Activated T-cell treated with anti-CD3 and anti-CD28 coated beads for 1 hour (primary cell): Measurements from ENCODE around the gene MRPS35.

ENCODE experiments used
- DNase-seq: peaks from one replicate; pipeline ENCODE4 v3.0.0-alpha.2; 2020; ENCODE audit warnings: low read depth

MRPS35 gene

DNA sequence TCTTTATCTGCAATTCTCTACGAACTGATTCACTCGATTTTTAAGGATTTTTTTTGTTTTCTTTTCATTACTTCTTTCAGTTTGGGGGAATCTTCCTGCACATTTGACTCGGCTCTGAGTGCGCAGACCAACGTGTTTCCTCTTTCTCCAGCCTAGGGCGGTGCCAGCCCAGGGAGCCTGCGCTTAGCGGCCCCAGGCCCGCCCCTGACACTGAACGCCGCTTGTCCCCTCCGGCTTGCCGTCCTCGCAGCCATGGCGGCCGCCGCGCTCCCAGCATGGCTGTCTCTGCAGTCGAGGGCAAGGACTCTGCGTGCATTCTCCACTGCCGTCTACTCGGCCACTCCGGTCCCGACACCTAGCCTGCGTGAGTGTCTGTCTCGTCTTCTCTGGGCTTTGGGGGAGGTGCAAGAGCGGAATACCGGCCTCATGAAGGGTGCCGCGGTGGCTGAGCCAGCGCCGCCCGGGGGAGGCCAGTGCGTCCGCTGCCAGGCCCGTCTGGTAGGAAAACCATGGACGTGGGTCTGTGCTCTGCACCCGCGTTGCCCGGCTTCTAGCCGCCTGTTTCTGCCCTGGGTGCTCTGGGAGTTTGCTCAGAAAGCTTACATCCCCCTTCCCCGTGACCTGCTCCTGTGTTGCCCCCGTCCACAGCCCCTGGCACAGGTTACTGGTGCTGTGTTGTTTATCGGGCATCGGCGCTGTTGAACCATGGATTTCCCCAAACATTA is at the start of gene MRPS35:
TSS of gene MRPS35 (plus strand) at position 241 of the 725 bp plus-strand sequence. CDS start at position 253, 12 bp downstream.
- peak; percentile 84 for DNase-seq

GRCh38 chr12:27665704-27666103 is 44.9 kb upstream of the MRPS35 start:
- no peak for DNase-seq

DNA sequence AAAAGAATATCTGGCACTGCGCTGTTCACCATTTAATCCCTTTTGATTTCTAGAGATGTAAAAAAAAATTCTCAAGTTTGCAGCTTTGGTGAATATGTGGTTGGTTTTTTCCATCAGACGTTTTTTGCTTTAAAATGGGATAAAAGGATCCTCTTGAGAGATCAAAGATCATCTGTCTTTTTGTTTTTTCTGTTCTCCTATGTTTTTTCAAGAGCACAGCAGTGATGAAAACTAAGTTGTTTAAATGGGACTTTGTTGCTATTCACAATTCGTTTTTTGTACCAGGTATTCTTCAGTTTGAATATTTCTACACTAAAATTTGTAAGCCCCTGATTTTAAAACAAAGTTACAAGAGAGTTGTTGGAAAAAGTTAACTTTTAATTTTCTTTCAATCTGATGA is 44.1 kb upstream of the MRPS35 start:
- no peak for DNase-seq

DNA sequence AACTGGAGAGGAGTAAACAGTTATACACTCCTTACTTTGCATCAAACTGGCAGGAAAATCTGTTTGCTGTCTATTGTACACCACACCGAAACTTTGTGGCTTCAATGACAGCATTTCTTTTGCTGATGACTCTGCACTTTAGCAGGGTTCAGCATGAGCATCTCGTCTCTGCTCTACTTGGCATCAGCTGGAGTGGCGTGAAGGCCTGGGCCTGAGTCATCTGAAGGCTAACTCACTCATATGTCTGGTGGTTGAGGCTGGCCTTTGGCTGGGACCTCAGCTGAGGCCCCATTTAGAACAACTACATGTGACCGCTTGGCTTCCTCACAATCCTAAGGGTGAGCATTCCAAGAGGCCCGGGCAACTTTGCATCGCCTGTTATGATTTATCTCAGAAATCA is 43.1 kb upstream of the MRPS35 start:
- no peak for DNase-seq

DNA sequence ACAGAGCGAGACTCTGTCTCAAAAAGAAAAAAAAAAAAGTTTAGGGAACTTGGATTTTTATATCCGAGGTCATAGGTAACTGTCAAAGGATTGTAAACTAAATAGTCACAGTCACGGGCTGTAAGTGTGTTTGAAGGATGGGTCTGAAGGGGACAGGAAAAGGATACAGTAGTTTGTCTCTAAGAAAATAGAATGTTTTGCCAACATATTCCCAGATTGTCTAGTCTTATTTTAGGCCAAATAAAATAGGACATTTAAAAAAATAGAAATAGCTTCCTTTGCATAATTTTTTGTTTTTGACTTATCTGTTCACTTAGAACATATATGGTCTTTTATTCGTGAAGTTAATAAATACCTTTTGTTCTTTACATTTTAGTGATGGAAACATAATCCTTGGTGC is 38.6 kb upstream of the MRPS35 start:
- DNase-seq, result no peak

GRCh38 chr12:27672643-27673042 is 38.0 kb upstream of the MRPS35 start:
- DNase-seq, result no peak

- DNase-seq, result no peak
Observed at GRCh38 chr12:27673101-27673718, 37.4 kb upstream of the MRPS35 start.

GRCh38 chr12:27674989-27675388 is 35.6 kb upstream of the MRPS35 start:
- no peak for DNase-seq

- DNase-seq, result no peak
Observed at GRCh38 chr12:27680619-27681018, 30.0 kb upstream of the MRPS35 start.

DNA sequence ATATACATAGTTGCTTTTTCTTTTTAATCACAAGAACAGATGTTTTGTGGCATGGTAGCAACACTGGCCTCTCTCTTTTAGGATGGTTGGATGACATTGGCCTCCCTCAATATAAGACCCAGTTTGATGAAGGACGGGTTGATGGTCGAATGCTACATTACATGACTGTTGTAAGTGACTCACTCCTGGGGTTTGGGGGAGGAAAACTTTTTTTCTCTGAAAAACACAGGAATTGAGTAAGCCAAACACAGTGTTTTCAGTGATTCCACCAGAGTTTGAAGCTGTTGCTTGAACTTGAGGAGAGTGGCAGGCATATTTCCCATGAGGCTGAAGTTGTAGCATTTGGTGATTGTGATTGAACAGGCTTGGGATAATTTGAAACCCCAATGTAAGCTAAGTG is 28.1 kb upstream of the MRPS35 start:
- no peak for DNase-seq

DNA sequence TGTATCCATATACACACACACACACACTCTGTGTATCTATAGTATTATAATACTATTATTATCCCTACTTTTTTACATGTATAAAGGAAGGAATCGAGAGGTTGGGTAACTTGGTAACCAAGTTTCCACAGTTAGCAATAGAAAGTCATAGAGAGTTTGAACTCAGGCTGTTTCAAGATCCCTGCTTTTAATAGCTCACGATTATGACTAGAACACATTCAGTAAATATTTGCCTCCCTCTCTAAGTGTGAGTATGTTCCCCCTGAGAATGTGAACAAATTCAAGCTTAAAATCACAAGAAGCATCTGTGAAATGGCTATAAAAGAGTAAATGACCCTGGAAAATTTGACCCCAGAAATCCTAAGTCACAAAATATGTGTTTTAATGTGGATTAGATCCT is 25.4 kb upstream of the MRPS35 start:
- no peak for DNase-seq

DNA sequence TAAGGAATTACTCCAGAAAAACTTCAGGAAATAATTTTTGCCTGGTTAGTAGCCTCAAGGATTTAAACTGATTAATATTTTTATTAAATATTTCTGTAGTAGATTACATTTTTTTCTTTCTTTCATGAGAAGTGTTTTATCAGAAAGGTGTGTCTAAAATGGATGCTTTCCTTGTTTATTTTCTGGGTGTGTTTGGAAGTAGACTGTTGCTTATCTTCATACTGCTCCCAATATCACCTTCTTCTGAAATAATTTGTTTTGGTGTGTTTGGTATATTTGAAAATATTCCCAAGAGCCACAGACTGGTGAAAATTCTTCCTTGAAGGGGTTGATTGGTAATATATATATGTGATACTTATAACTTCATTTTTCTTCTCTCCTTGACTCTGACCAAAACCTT is 24.5 kb upstream of the MRPS35 start:
- DNase-seq, result no peak

DNA sequence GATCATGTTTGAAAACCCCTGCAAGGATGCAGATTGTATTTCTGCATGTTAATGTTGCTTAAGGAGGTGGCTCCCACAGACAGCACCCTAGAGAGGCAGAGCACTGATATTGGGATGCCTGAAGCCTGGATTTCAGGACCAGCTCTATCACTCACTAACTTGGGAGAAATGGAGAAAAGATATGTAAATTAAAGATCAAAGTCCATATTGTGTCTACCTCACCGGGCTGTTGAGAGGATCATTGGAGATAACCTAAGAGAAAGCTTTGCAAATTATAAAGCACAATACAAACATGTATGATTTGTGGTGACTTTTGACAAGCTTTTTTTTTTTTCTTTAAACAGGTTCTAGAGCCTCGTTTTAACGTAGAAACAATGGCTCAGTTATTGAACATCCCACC is 22.0 kb upstream of the MRPS35 start:
- DNase-seq, result no peak

DNA sequence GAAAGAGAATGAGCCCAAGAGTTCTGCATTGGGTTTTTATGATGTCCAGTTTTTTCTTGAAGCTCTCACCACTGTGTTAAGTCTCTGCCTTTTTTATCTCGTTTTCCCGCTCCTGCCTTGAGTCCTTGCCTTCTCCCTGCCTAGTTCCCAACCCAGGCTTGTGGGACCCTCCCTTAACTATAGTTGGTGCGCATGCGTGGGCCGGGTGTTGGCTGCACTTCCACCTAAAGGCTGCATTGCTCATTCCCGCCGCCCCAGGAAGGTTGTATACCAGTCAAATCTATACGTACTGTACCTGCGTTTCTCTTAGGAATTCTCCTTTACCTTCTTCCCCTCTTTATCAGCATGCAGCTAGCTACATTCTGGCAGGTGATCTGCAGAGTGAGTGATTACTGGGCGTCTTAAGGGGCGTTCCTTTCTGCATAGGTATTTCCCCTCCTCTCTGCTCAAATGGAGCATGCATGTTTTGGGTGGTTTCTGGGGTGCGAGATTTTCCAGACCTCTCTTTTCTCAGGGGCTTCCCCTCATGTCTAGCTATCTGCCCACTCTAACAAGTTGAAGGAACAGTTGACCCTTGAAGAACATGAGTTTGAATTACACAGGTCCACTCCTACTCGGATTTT is 21.0 kb upstream of the MRPS35 start:
- no peak for DNase-seq

- no peak for DNase-seq
Observed at GRCh38 chr12:27693403-27693802, 17.2 kb upstream of the MRPS35 start.

DNA sequence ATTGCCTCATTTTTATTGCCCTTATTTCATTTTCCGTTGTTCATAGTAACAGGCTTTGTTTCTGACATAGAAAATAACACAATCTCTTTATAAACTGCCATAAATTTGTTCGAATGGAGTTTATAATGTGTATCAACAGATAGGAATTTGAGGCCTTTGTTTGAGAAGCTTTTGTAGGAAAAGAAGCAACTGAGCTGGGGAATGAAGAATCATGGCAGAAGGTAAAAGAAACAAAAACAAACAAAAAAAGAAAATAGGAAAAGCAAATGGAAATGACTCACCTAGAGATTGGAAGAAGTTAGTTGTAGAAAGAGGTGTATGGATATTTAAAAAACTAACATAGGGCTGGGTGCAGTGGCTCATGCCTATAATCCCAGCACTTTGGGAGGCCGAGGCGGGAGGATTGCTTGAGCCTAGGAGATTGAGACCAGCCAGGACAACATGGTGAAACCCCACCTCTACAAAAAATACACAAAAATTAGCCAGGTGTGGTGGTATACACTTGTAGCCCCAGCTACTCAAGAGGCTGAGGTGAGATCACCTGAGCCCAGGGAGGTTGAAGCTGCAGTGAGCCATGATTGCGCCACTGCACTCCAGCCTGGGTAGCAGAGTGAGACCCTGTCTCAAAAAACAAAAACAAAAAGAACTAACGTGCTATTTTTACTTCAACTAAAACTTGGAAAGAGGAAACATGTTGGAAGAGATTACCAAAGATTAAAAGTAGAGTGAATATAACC is 14.9 kb upstream of the MRPS35 start:
- no peak for DNase-seq

GRCh38 chr12:27696293-27696652 is 14.4 kb upstream of the MRPS35 start, which contains the start of gene REP15:
REP15 (plus strand) TSS chr12:27696447; CDS start chr12:27696563, 116 bp downstream.
- DNase-seq, result no peak

DNA sequence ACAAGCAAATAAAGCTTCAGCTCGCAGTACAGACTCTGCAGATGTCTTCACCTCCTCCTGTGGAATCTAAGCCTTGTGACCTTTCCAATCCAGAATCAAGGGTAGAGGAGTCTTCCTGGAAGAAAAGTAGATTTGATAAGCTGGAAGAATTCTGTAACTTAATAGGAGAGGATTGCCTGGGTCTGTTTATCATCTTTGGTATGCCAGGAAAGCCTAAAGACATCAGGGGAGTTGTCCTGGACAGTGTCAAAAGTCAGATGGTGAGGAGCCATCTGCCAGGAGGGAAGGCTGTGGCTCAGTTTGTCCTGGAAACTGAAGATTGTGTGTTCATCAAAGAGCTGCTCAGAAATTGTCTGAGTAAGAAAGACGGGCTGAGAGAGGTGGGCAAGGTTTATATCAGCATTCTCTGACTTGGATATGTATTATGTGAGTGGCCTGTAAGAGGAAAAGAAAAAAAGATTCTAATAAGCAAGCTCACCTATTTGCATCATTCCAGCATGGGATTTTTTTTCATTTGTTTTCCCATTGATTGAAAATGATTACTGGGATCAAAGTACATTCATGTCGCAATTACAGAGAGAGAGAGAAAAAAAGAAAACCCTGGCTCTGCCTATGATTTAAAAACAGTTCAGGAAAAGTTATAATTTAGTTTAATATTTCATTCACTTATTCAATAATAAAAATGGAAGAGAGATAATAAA is 13.6 kb upstream of the MRPS35 start:
- DNase-seq, result no peak

GRCh38 chr12:27703720-27704452 is 6.7 kb upstream of the MRPS35 start:
- DNase-seq, result peak; percentile 58

GRCh38 chr12:27705263-27705662 is 5.4 kb upstream of the MRPS35 start:
- DNase-seq, result no peak

GRCh38 chr12:27707216-27707615 is 3.4 kb upstream of the MRPS35 start:
- no peak for DNase-seq
